Activated CD4-positive, alpha-beta T cell treated with anti-CD3 and anti-CD28 coated beads, Interleukin-2, amount 10 ng/mL, durations not matched to agents 7 days and 5 days (primary cell): ENCODE data around the gene ABCG1. TPM values are rescaled to one million over a fixed set of nuclear protein-coding genes. Genes with fewer than 3 reads are reported as not detected.

Experiments
- CTCF ChIA-PET: fragments of 350-600 bp; sonication (Branson Sonifier 250); formaldehyde crosslinking; loops from one replicate; lab custom pipeline; 2021; ENCODE audit warnings: antibody characterized with exemption; lab: Charles Lee
- POLR2A ChIA-PET: fragments of 350-600 bp; sonication (Branson Sonifier 250); formaldehyde crosslinking; loops from one replicate; lab custom pipeline; 2021; ENCODE audit warnings: antibody characterized with exemption; lab: Charles Lee
- DNase-seq: peaks from one replicate; pipeline ENCODE4 v3.0.0-alpha.2; 2020
- H3K27ac Mint-ChIP-seq: one replicate; pipeline ENCODE4 v1.8.0; 2021; ENCODE audit warnings: mild to moderate bottlenecking, moderate library complexity, mixed read lengths
- H3K27me3 Mint-ChIP-seq: one replicate; pipeline ENCODE4 v1.8.0; 2021; ENCODE audit warnings: mixed read lengths
- H3K36me3 Mint-ChIP-seq: one replicate; pipeline ENCODE4 v1.8.0; 2021; ENCODE audit warnings: low read depth, mixed read lengths
- H3K4me1 Mint-ChIP-seq: one replicate; pipeline ENCODE4 v1.8.0; 2021; ENCODE audit warnings: mixed read lengths
- H3K4me3 Mint-ChIP-seq: one replicate; pipeline ENCODE4 v1.8.0; 2021; ENCODE audit warnings: mild to moderate bottlenecking, moderate library complexity, mixed read lengths
- H3K9me3 Mint-ChIP-seq: one replicate; pipeline ENCODE4 v1.8.0; 2021; ENCODE audit warnings: mixed read lengths
- total RNA-seq, 2 experiments: library from RNA; stranded (reverse); gene quantifications; one replicate each; pipeline ENCODE4 v1.2.3, GENCODE V29; 2021

Gene ABCG1
- total RNA-seq, 2 experiments from 2014 or later, result 10.2 to 12.3 TPM

DNA sequence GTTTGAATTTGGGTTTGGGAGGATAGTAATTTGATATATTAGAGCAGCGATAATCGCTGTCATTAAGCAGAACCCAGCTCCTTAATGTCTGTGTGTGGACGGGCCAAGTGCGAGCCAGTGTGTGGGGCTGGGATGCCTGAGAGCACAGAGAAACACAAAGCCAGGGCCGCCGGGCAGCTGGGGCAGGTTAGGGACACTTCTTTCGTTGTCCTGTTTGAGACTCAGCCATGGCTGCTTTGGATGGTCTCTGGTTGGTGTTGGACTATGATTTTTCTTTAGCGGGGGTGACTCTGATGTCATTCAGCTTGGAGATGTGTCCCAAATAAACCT is 33.4 kb downstream of the ABCG1 start:
- POLR2A ChIA-PET, result interaction anchor here (0.6 kb wide), 1 partner anchor 34 kb away, joined by 5 read pairs; the partner anchor contains the start of gene ABCG1
- peaks cover 2% of the 10 kb centered on the region for H3K9me3 Mint-ChIP-seq
- H3K27ac Mint-ChIP-seq, result no peak overlapping the region
- H3K36me3 Mint-ChIP-seq, result peaks cover 3% of the 10 kb centered on the region
- no peak for DNase-seq
- peaks cover 20% of the 10 kb centered on the region for H3K4me1 Mint-ChIP-seq
- no peaks in the 10 kb centered on the region for H3K27me3 Mint-ChIP-seq
- no peak overlapping the region for H3K4me3 Mint-ChIP-seq
- CTCF ChIA-PET, result interaction anchor here (1.0 to 2.1 kb wide), 6 partner anchors 14 to 107 kb away, joined by 3 to 5 read pairs (median 3); no protein-coding TSS in a partner anchor

DNA sequence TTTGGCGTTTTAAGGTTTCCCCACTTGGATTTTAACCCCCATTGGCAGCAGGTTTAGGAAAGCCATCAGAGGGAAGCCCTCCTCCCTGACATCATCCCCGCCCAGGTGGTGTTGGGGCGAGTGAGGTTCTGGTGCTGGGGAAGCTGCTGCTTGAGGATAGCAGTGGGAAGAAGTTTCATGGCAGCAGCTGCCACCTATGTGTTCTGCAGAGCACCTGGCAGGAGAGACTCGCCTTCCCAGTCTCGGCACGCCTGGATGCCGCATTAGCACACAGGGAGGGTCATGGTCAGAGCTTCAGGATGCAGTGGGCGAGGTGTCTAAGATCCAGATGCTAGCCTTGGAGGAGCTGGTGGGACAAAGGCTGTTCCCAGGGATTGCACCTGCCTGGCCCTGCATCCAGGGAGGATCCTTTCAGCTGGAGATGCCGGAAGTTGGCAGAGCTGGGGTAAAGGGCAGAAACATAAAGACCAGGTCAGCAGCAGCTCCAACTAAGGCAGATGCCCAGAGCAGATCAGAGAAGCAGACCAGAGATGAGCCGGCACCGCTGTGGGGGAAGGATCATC is 33.9 kb downstream of the ABCG1 start:
- peaks cover 20% of the 10 kb centered on the region for H3K4me1 Mint-ChIP-seq
- no peaks in the 10 kb centered on the region for H3K36me3 Mint-ChIP-seq
- H3K27me3 Mint-ChIP-seq, result no peaks in the 10 kb centered on the region
- no peak for DNase-seq
- H3K9me3 Mint-ChIP-seq, result peaks cover 2% of the 10 kb centered on the region
- H3K4me3 Mint-ChIP-seq, result no peak overlapping the region
- ChIA-PET POLR2A (no interaction called here), CTCF (interaction anchor here (1.0 to 1.5 kb wide), 7 partner anchors 10 to 108 kb away, joined by 3 read pairs; no protein-coding TSS in a partner anchor)
- no peak overlapping the region for H3K27ac Mint-ChIP-seq

DNA sequence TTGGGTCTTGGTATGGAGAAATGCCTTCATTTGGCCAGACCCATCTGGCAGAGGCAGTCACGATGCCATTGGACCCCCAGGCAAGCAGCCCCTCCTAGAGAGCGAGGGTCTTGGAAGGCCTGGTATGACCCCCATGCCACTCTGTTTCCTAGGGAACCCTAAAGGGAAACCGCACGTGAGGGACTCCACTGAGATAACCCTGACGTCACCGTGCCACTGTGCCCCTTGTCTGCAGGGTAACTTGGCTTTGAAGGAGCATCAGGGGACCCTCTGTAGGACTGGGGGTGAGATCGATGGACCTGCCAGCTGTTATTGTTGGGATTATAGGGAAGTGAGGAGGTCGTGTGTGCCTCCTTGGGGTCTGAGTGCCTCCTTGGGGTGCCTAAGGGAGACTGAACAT is 34.5 kb downstream of the ABCG1 start:
- H3K4me3 Mint-ChIP-seq, result no peak overlapping the region
- CTCF ChIA-PET, result interaction anchor here (1.1 to 1.5 kb wide), 4 partner anchors 9 to 71 kb away, joined by 3 read pairs; no protein-coding TSS in a partner anchor
- H3K9me3 Mint-ChIP-seq, result no peaks in the 10 kb centered on the region

DNA sequence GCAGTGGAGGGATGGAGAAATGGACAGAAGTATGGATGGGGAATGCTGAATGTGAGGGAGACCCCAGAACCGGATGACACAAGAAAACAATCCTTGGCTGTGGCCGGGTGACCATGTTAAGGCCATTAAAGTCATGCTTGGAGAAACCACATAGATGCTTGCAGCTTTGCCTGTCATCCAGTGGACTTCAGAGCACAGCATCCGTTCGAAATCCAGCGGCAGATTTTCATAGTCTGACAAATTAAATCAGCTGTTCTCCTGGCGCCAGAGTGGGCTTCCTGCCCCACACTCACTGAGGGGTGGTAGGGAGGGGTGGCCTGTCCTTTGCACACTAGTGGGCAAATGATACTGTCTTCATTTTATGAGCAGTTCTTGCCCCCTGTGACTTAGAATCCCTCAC is 35.1 kb downstream of the ABCG1 start:
- CTCF ChIA-PET, result interaction anchor here (0.7 to 1.5 kb wide), 3 partner anchors 64 to 109 kb away, joined by 3 read pairs; no protein-coding TSS in a partner anchor
- Mint-ChIP-seq H3K4me1 (peaks cover 25% of the 10 kb centered on the region), H3K4me3 (no peak overlapping the region), H3K36me3 (no peaks in the 10 kb centered on the region), H3K27me3 (no peaks in the 10 kb centered on the region), H3K9me3 (no peaks in the 10 kb centered on the region), H3K27ac (no peak overlapping the region)
- POLR2A ChIA-PET, result no interaction called here
- DNase-seq, result no peak

More for the DNA sequence above, 34.5 kb downstream of the ABCG1 start:
- Mint-ChIP-seq H3K27me3 (no peaks in the 10 kb centered on the region), H3K4me1 (peaks cover 23% of the 10 kb centered on the region), H3K36me3 (no peaks in the 10 kb centered on the region), H3K27ac (no peak overlapping the region)
- no peak for DNase-seq
- POLR2A ChIA-PET, result no interaction called here

DNA sequence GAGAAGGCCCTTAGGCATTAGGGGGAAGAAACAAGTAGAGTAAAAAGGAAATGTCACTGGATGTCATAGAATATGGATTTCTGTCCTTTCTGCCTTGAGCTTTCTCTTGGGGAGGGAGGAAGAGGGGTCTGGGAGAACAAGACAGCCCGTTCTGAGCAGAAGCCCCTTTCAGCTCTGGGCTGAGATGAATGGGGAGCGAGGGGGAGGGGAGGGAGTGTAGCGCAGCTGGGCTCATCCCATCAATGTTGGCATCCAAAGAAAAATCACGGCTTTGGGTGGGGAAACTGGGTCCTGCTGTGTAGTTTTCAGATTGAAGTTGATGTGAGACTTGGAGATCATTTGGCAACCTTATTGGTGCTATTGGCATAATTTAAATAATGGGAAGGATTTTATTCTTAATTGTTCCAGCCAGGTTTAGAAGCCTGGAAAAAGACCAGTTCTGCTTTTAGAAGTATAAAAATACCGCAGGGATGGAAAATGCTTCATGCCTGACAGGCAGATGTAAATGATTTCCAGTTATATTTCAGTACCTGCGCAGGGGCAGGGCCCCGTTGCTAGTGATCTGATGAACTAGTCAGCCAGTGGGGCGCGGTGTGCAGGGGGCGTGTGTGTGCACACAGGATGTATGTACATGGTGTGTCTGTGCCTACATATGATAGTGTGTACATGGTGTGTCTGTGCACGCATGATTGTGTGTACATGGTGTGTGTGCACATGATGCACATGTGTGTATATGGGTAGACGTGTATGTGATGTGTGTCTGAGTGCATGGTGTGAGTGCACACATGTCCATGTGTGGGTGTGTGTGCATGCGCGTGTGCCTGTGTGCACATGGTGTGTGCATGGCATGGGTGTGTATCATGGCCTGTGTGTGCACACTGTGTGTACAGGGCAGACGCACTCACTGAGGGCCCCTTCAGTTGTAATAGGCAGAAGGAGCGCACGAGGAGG is 36.0 kb downstream of the ABCG1 start:
- Mint-ChIP-seq H3K4me1 (peaks cover 23% of the 10 kb centered on the region), H3K36me3 (no peaks in the 10 kb centered on the region), H3K9me3 (no peaks in the 10 kb centered on the region), H3K27ac (no peak overlapping the region), H3K4me3 (no peak overlapping the region), H3K27me3 (no peaks in the 10 kb centered on the region)
- POLR2A ChIA-PET, result no interaction called here
- CTCF ChIA-PET, result interaction anchor here (1.2 to 1.3 kb wide), 2 partner anchors 14 to 110 kb away, joined by 3 read pairs; no protein-coding TSS in a partner anchor
- no peak for DNase-seq

DNA sequence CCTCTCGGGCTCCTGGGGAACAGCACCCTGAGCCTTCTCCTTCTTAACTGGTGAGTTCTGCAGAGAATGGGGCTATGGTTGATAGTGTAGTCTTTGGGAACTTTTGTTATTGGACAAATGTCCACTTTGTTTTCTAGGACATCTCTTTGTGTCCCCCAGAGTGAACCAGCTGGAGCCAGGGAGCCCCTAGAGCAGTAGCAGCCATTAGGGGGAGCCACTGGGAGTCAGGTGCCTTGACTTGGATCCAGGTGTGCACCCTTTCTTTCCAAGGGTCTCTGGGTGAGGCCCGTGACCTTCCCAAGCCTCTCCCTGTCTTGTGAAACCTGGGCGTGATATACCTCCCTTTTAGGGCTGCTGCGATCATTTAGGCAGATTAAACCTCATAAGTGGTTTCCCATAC is 36.9 kb downstream of the ABCG1 start:
- no peaks in the 10 kb centered on the region for H3K36me3 Mint-ChIP-seq
- CTCF ChIA-PET, result interaction anchor here (1.0 kb wide), 1 partner anchor 54 kb away, joined by 3 read pairs; no protein-coding TSS in a partner anchor
- no peak for DNase-seq
- no peak overlapping the region for H3K4me3 Mint-ChIP-seq
- H3K27ac Mint-ChIP-seq, result no peak overlapping the region
- POLR2A ChIA-PET, result no interaction called here
- peaks cover 23% of the 10 kb centered on the region for H3K4me1 Mint-ChIP-seq
- no peaks in the 10 kb centered on the region for H3K27me3 Mint-ChIP-seq
- H3K9me3 Mint-ChIP-seq, result no peaks in the 10 kb centered on the region

DNA sequence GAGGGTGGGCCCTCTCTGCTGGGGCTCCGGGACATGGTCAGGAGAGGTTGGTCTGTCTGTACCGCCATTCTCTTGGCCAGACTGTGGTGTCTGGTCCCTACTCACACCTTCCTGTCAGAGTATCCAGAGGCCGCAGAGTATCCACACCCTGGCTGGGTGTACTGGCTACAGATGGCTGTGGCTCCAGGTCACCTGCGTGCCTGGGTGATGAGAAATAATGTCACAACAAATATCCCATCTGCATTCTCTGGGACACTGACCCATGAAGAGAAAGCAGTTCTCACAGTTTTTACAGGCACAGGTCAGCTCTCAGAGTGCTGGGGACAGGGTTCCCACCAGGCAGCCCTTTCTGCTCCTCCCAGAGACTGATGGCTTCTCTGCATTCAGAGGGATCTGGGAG is 37.4 kb downstream of the ABCG1 start:
- Mint-ChIP-seq H3K27me3 (no peaks in the 10 kb centered on the region), H3K36me3 (no peaks in the 10 kb centered on the region), H3K9me3 (no peaks in the 10 kb centered on the region), H3K27ac (no peak overlapping the region), H3K4me1 (peaks cover 19% of the 10 kb centered on the region), H3K4me3 (no peak overlapping the region)
- no peak for DNase-seq
- CTCF ChIA-PET, result interaction anchor here (0.9 to 1.0 kb wide), 2 partner anchors 53 to 55 kb away, joined by 3 read pairs; no protein-coding TSS in a partner anchor
- POLR2A ChIA-PET, result no interaction called here

DNA sequence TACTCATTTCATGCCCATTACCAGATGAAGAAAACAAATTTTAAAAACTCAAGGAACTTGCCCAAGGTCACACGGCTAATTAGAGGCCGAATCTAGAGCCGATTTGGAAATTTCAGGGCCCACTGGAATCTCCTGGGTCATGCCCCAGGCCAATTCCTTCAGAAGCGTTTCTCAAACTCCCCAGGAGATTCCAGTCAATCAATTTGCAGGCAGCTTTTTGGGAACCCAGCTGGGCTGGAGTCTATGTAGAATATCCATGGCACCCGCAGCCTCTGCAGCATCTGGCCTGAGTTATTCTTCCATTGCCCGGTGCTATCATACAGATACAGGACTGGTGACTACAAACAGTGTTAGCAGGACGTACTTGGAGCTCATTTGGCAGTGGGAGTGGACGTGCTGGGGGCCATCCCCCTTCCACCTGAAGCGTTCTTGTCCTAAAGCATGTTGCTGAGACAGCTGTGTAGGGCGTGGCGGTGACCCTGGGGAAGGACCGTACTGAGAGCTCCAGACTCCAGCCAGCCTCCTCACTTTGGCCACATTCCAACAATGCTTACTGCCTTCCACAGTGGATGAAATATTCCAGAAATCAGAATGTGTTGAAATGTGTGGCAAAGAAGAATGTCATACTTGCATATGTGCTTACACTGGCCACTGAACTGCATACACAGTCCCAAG is 38.3 kb downstream of the ABCG1 start:
- Mint-ChIP-seq H3K27ac (no peak overlapping the region), H3K4me3 (no peak overlapping the region), H3K4me1 (peaks cover 19% of the 10 kb centered on the region), H3K9me3 (no peaks in the 10 kb centered on the region), H3K27me3 (no peaks in the 10 kb centered on the region), H3K36me3 (no peaks in the 10 kb centered on the region)
- ChIA-PET CTCF (interaction anchor here (0.9 to 1.1 kb wide), 2 partner anchors 56 to 100 kb away, joined by 3 to 4 read pairs; no protein-coding TSS in a partner anchor), POLR2A (no interaction called here)
- no peak for DNase-seq

DNA sequence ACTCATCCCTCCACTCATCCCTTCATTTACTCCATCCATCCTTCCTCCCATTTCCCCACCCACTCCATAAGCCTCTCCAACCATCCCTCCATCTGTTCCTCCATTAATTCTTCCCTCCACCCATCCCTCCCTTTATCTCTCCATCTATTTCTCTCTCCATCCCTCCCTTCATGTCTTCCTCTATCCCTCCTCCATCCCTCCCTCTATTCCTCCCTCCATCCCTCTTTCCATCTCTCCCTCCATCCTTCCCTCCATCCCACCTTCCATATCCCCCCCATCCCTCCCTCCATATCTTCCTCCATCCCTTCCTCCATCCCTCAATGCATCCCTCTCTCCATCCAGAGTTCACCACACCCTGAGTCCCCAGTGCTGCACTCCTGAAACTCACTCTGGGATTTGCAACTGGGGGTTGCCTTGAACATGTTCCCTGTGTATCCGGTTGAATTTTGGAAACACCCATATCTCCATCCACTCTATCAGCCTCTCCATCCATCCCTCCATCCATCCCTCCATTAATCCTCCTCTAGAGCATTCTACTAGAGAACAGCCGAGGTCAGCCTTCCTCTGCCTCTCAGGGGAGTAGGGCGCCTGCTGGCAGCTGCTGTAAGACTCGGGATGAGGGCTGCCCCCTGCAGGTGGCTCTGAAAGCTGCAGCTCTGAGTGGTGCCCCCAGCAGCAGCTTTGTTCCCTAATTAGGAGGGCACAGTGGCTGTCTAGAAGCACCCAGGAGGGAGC is 39.4 kb downstream of the ABCG1 start:
- ChIA-PET CTCF (interaction anchor here (0.6 to 4.0 kb wide), 32 partner anchors 9 to 191 kb away, joined by 3 to 52 read pairs (median 4); partner anchors contain the start of gene UBASH3A), POLR2A (interaction anchor here (0.6 kb wide), 1 partner anchor 115 kb away, joined by 3 read pairs; no protein-coding TSS in a partner anchor)
- DNase-seq, result peak; percentile 84
- Mint-ChIP-seq H3K9me3 (no peaks in the 10 kb centered on the region), H3K36me3 (no peaks in the 10 kb centered on the region), H3K4me3 (no peak overlapping the region), H3K4me1 (peaks cover 19% of the 10 kb centered on the region), H3K27me3 (no peaks in the 10 kb centered on the region), H3K27ac (no peak overlapping the region)

DNA sequence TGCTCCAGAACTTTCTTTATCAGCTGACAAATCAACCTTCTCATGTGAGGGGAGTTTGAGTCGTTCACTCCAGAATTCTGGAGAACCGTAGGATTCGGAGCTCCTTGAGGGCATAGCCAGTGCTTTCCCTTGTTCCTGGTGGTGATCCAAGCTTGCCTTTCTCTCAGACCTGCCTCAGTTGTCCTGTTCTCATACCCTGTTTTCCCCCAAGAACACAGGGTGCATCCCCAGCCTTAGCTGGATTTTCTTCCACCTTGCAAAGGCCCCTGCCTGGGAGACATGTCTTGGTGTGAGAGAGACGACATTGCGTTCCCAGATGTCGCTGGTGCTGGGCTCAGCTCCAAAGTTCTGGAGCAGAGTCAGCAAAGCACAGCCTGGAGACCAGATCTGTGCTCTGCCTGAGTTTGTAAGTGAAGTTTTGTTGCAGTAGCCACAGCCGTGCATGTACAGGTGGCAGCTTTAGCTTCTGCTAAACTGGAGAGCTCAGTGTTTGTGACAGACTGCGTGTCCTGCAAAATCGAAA is 40.0 kb downstream of the ABCG1 start:
- no peak overlapping the region for H3K4me3 Mint-ChIP-seq
- H3K27me3 Mint-ChIP-seq, result no peaks in the 10 kb centered on the region
- POLR2A ChIA-PET, result interaction anchor here (0.6 kb wide), 1 partner anchor 115 kb away, joined by 3 read pairs; no protein-coding TSS in a partner anchor
- H3K9me3 Mint-ChIP-seq, result no peaks in the 10 kb centered on the region
- H3K36me3 Mint-ChIP-seq, result no peaks in the 10 kb centered on the region
- DNase-seq, result no peak
- CTCF ChIA-PET, result interaction anchor here (0.6 to 4.0 kb wide), 31 partner anchors 9 to 191 kb away, joined by 3 to 52 read pairs (median 4); partner anchors contain the start of gene UBASH3A
- H3K27ac Mint-ChIP-seq, result no peak overlapping the region
- peaks cover 15% of the 10 kb centered on the region for H3K4me1 Mint-ChIP-seq

DNA sequence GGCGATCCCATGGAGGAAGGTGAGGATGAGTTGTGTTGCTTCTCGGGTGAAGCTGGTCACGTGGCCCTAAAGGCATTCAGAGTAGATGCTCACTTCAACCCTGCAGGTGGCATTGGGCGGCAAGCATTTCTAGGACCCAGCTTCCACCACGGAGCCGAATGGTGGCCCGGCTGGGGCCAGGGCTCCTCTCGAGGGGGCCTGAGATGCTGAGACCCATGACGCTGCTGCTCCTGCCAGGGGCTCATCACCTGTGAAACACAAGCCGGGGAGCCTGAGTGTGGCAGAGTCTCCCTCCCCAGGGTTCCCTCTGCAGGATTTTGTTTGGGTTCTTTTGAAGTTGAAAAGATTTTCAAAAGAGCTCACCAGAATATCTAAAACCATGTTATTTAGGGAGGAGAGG is 41.2 kb downstream of the ABCG1 start:
- DNase-seq, result no peak
- no peak overlapping the region for H3K27ac Mint-ChIP-seq
- ChIA-PET CTCF (interaction anchor here (0.8 to 4.0 kb wide), 9 partner anchors 10 to 142 kb away, joined by 3 to 52 read pairs (median 5); no protein-coding TSS in a partner anchor), POLR2A (no interaction called here)
- H3K4me3 Mint-ChIP-seq, result no peak overlapping the region
- no peaks in the 10 kb centered on the region for H3K9me3 Mint-ChIP-seq
- H3K27me3 Mint-ChIP-seq, result no peaks in the 10 kb centered on the region
- H3K36me3 Mint-ChIP-seq, result no peaks in the 10 kb centered on the region
- peaks cover 6% of the 10 kb centered on the region for H3K4me1 Mint-ChIP-seq
